Endothelial cell of umbilical vein (primary cell): Measurements from ENCODE around the gene SFTPA1. TPM values are rescaled to one million over a fixed set of nuclear protein-coding genes. Genes with fewer than 3 reads are reported as not detected.

Experiments
- BruUV-seq: library from RNA; stranded (reverse); fragments of 400-500 nt; replicated peaks from 2 replicates; lab custom pipeline; 2021; lab: Mats Ljungman, UMichigan
- CTCF ChIA-PET: fragments of 300-600, 350-600 bp; sonication (Branson Sonifier 250); formaldehyde crosslinking; loops from one replicate; lab custom pipeline; 2021; ENCODE audit warnings: antibody characterized with exemption, inconsistent platforms; lab: Charles Lee
- POLR2A ChIA-PET: fragments of 300-600, 350-600 bp; sonication (Branson Sonifier 250); formaldehyde crosslinking; loops from one replicate; lab custom pipeline; 2021; ENCODE audit warnings: antibody characterized with exemption, inconsistent platforms; lab: Charles Lee
- DNase-seq: peaks from one replicate; pipeline ENCODE4 v3.0.0-alpha.2; 2011; ENCODE audit warnings: low read depth, low spot score
- FAIRE-seq: peaks from 2 replicates; lab custom pipeline; 2011; peaks lifted over from hg19 to GRCh38; lab: Jason Lieb, UNC
- H2AFZ ChIP-seq: 2 replicates; pipeline ENCODE4 v1.6.0; 2012; ENCODE audit warnings: low read depth, low read length, control low read depth, inconsistent platforms
- H3K27ac ChIP-seq: 2 replicates; pipeline ENCODE4 v1.5.1; 2011; ENCODE audit warnings: low read depth, mild to moderate bottlenecking, control low read depth, low read length, moderate library complexity; ENCODE audit not compliant: insufficient read depth
- H3K27me3 ChIP-seq, 2 experiments: 2 replicates each; pipeline versions ENCODE4 v1.6.0 to v1.6.1; 2011; ENCODE audit warnings: low read length in 2 of 2, mixed read lengths in 1 of 2; ENCODE audit not compliant: control insufficient read depth in 2 of 2, insufficient read depth in 2 of 2
- H3K36me3 ChIP-seq, 2 experiments: 2 replicates in 1 of 2; 3 replicates in 1 of 2; pipeline ENCODE4 v1.5.1; 2011; ENCODE audit warnings: low read length in 2 of 2, mild to moderate bottlenecking in 1 of 2, moderate library complexity in 1 of 2; ENCODE audit not compliant: control insufficient read depth in 2 of 2, insufficient read depth in 2 of 2; ENCODE audit errors: extremely low read depth in 1 of 2
- H3K4me1 ChIP-seq: 3 replicates; pipeline ENCODE4 v1.5.1; 2011; ENCODE audit warnings: mild to moderate bottlenecking, low read length; ENCODE audit not compliant: control insufficient read depth, insufficient read depth; ENCODE audit errors: extremely low read depth
- H3K4me2 ChIP-seq: 2 replicates; pipeline ENCODE4 v1.6.1; 2011; ENCODE audit warnings: low read length, control low read depth, mixed read lengths; ENCODE audit not compliant: insufficient read depth
- H3K4me3 ChIP-seq, 3 experiments: fragments of 200-600 bp in 1 of 3; sonication (generic), shearing (Covaris generic) in 1 of 3; replicated peaks in 1 of 3; 2 replicates each; pipeline ENCODE4 v1.5.1; 2011 to 2016; ENCODE audit warnings: control low read depth in 3 of 3, low read length in 3 of 3, mild to moderate bottlenecking in 2 of 3, inconsistent platforms in 1 of 3, low read depth in 1 of 3, moderate library complexity in 1 of 3; ENCODE audit not compliant: insufficient read depth in 1 of 3
- H3K79me2 ChIP-seq: 2 replicates; pipeline ENCODE4 v1.6.0; 2012; ENCODE audit warnings: low read length, inconsistent platforms; ENCODE audit not compliant: control insufficient read depth, insufficient read depth
- H3K9ac ChIP-seq: replicated peaks from 2 replicates; pipeline ENCODE3; 2011; ENCODE audit warnings: low read length, control low read depth; ENCODE audit not compliant: insufficient read depth; ENCODE audit errors: extremely low read depth
- H3K9me1 ChIP-seq: replicated peaks from 3 replicates; pipeline ENCODE4 v1.6.0; 2011; ENCODE audit warnings: mild to moderate bottlenecking, low read length; ENCODE audit not compliant: control insufficient read depth, insufficient read depth; ENCODE audit errors: extremely low read depth
- H3K9me3 ChIP-seq: replicated peaks from 2 replicates; pipeline ENCODE4 v1.5.1; 2012; ENCODE audit warnings: low read length, inconsistent platforms; ENCODE audit not compliant: control insufficient read depth, insufficient read depth
- H4K20me1 ChIP-seq: replicated peaks from 2 replicates; pipeline ENCODE3; 2011; ENCODE audit warnings: mild to moderate bottlenecking, low read length; ENCODE audit not compliant: control insufficient read depth, insufficient read depth; ENCODE audit errors: extremely low read depth
- EZH2 ChIP-seq: IDR thresholded peaks from 2 replicates; pipeline ENCODE4 v1.6.1; 2012; ENCODE audit warnings: borderline replicate concordance, low read depth, mild to moderate bottlenecking, moderate library complexity, low read length, inconsistent platforms; ENCODE audit not compliant: severe bottlenecking
- FOS ChIP-seq: IDR thresholded peaks from 2 replicates; pipeline ENCODE4 v1.6.1; 2011; ENCODE audit warnings: mild to moderate bottlenecking, low read length, moderate library complexity, borderline replicate concordance; ENCODE audit not compliant: insufficient read depth
- GATA2 ChIP-seq: IDR thresholded peaks from 2 replicates; pipeline ENCODE4 v1.7.0; 2011; ENCODE audit warnings: low read depth, mild to moderate bottlenecking, moderate library complexity, mixed read lengths, low read length; ENCODE audit not compliant: insufficient read length, insufficient read depth
- JUN ChIP-seq: IDR thresholded peaks from 2 replicates; pipeline ENCODE4 v1.6.1; 2011; ENCODE audit warnings: borderline replicate concordance, low read depth; ENCODE audit not compliant: insufficient read length, insufficient read depth
- MYC ChIP-seq: IDR thresholded peaks from one replicate; pipeline ENCODE4 v1.6.1; 2011; ENCODE audit warnings: mild to moderate bottlenecking, low read depth, low read length
- POLR2A ChIP-seq: IDR thresholded peaks from 2 replicates; pipeline ENCODE4 v1.6.1; 2012; ENCODE audit warnings: low read depth, mild to moderate bottlenecking, control low read depth, low read length
- POLR2AphosphoS5 ChIP-seq: IDR thresholded peaks from 2 replicates; pipeline ENCODE4 v1.6.1; 2012; ENCODE audit warnings: low read depth, mild to moderate bottlenecking, control low read depth, low read length, moderate library complexity; ENCODE audit not compliant: insufficient read depth
- dilution Hi-C: fragments of 300-500 bp; cut with MboI; formaldehyde crosslinking; loops from one replicate; pipeline ENCODE4 v1.15.0; 2019; ENCODE audit warnings: low sequenced_read_pairs; ENCODE audit not compliant: extremely low pct_ligation_motif_present
- intact Hi-C: fragments of 100-400 bp; cut with micrococcal nuclease; formaldehyde crosslinking; loops from one replicate; pipeline ENCODE4 v1.10.0; 2022
- polyA plus RNA-seq, 4 experiments: library from polyadenylated mRNA; depleted of rRNA in 3 of 4; stranded (reverse) in 3 of 4; unstranded in 1 of 4; fragments of >200 nt; gene quantifications; 2 replicates each; pipeline versions ENCODE4 v1.2.1 to v1.2.3, GENCODE V29; 2011 to 2012; ENCODE audit warnings: missing spikeins in 1 of 4
- total RNA-seq: library from RNA; stranded (reverse); gene quantifications from 2 replicates; pipeline ENCODE4 v1.2.3, GENCODE V29; 2021
- TF ChIP-seq, protein P1 (sequence below), 2 donors: IDR thresholded peaks; 1 replicate in 1 of 2; 2 replicates in 1 of 2; pipeline ENCODE4 v1.5.1; 2011; ENCODE audit warnings: low read length in 2 of 2, mild to moderate bottlenecking in 2 of 2, moderate library complexity in 2 of 2, control low read depth in 1 of 2, inconsistent platforms in 1 of 2, low read depth in 1 of 2; ENCODE audit not compliant: insufficient read depth in 1 of 2; ENCODE audit errors: extremely low read depth in 1 of 2
- TF ChIP-seq, protein P2 (sequence below): IDR thresholded peaks from 2 replicates; pipeline ENCODE4 v1.6.1; 2011; ENCODE audit not compliant: insufficient read depth, insufficient read length

Gene SFTPA1
- total and polyA plus RNA-seq, 2 donors (not counting 3 experiments of a cell fraction or from before 2014, with no cell fraction given), result not detected

DNA sequence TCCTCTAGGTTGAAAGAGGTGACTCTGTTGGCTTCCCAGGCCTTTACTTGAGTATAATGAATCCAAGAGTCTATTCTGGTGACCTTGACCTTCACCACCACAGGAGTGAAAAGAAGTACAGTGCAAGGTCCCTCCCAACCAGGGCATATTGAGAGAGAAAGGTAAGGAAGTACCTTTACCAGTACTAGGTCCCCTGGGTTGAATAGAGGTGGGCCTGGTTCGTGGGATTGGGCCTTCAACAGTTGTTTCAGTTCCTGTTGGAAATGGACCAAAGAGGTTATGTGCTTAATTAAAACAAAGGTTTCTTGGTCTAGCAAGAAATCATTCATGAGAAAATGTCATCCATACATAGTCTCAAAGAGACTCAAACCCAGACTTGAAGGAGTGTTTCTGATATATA is 6.4 kb upstream of the SFTPA1 start:
- DNase-seq, result no peak
- Histone ChIP-seq H3K27ac (no peak overlapping the region), H3K27me3 (peaks cover 4 to 6% of the 10 kb centered on the region in 2 experiments), H3K9me3 (no peaks in the 10 kb centered on the region), H3K9ac (no peak overlapping the region), H4K20me1 (no peaks in the 10 kb centered on the region), H2AFZ (no peak overlapping the region), H3K4me2 (no peak overlapping the region), H3K4me1 (no peaks in the 10 kb centered on the region), H3K36me3 (no peaks in the 10 kb centered on the region), H3K4me3 (no peak overlapping the region), H3K79me2 (no peaks in the 10 kb centered on the region), H3K9me1 (no peaks in the 10 kb centered on the region)
- no peak for TF ChIP-seq GATA2
- BruUV-seq, result no TSS peak
- FAIRE-seq, result no peak
- dilution Hi-C loops (no loop called here), intact Hi-C loops (no loop called here)
- ChIA-PET POLR2A (no interaction called here), CTCF (no interaction called here)

DNA sequence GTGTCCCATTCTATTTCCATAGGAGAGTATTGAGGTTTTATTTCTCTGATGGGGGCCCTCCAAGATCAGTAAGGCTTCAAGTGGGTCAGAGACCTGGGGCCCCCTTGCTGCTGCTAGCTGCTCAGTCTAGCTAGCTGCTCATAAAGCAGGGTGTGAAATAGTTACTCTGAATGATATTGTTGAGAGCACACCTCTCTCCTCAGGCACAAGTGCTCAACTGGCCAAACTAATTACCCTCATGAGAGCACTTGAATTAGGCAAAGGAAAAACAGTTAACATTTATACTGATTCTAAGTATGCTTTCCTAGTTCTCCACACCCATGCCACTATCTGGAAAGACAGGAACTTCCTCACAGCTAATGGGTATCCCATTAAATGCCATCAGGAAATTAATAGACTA is 5.4 kb upstream of the SFTPA1 start:
- no TSS peak for BruUV-seq
- Histone ChIP-seq H3K9me1 (no peaks in the 10 kb centered on the region), H3K4me3 (no peak overlapping the region), H3K9ac (no peak overlapping the region), H3K27me3 (peaks cover 4 to 6% of the 10 kb centered on the region in 2 experiments), H3K4me2 (no peak overlapping the region), H3K9me3 (no peaks in the 10 kb centered on the region), H3K36me3 (no peaks in the 10 kb centered on the region), H2AFZ (no peak overlapping the region), H3K27ac (no peak overlapping the region), H4K20me1 (no peaks in the 10 kb centered on the region), H3K4me1 (no peaks in the 10 kb centered on the region), H3K79me2 (no peaks in the 10 kb centered on the region)
- FAIRE-seq, result no peak
- POLR2A ChIA-PET, result no interaction called here
- intact Hi-C loops (no loop called here), dilution Hi-C loops (no loop called here)
- TF ChIP-seq POLR2AphosphoS5 (no peak), GATA2 (no peak), MYC (no peak), JUN (no peak), FOS (no peak), EZH2 (no peak), POLR2A (no peak)
- TF ChIP-seq, protein P1, sequence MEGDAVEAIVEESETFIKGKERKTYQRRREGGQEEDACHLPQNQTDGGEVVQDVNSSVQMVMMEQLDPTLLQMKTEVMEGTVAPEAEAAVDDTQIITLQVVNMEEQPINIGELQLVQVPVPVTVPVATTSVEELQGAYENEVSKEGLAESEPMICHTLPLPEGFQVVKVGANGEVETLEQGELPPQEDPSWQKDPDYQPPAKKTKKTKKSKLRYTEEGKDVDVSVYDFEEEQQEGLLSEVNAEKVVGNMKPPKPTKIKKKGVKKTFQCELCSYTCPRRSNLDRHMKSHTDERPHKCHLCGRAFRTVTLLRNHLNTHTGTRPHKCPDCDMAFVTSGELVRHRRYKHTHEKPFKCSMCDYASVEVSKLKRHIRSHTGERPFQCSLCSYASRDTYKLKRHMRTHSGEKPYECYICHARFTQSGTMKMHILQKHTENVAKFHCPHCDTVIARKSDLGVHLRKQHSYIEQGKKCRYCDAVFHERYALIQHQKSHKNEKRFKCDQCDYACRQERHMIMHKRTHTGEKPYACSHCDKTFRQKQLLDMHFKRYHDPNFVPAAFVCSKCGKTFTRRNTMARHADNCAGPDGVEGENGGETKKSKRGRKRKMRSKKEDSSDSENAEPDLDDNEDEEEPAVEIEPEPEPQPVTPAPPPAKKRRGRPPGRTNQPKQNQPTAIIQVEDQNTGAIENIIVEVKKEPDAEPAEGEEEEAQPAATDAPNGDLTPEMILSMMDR (IDR thresholded peaks at IDR 0.05; ENCODE audit: extremely low read depth in 1 of 2, insufficient read depth in 1 of 2, low read depth in 1 of 2, low read length in 2 of 2), result no peak
- TF ChIP-seq, protein P2, sequence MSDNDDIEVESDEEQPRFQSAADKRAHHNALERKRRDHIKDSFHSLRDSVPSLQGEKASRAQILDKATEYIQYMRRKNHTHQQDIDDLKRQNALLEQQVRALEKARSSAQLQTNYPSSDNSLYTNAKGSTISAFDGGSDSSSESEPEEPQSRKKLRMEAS, result no peak
- DNase-seq, result no peak
- CTCF ChIA-PET, result no interaction called here
